ENCODE data around the gene FLNB.

FLNB gene

GRCh38 chr3:58077596-58078285 lies 69.5 kb downstream of the FLNB start:
- DNase-seq (ENCODE audit: low read depth), result no peak

GRCh38 chr3:58078610-58079009 lies 70.4 kb downstream of the FLNB start:
- no peak for DNase-seq (ENCODE audit: low read depth)

GRCh38 chr3:58079773-58080172 lies 71.6 kb downstream of the FLNB start:
- DNase-seq (ENCODE audit: low read depth), result no peak

- DNase-seq (ENCODE audit: low read depth), result no peak
Observed at GRCh38 chr3:58082047-58082446, 73.8 kb downstream of the FLNB start.

- no peak for DNase-seq (ENCODE audit: low read depth)
Observed at GRCh38 chr3:58084166-58084565, 75.9 kb downstream of the FLNB start.

- no peak for DNase-seq (ENCODE audit: low read depth)
Observed at GRCh38 chr3:58084788-58085543, 76.7 kb downstream of the FLNB start.

- DNase-seq (ENCODE audit: low read depth), result no peak
Observed at GRCh38 chr3:58085616-58086015, 77.4 kb downstream of the FLNB start.

- DNase-seq (ENCODE audit: low read depth), result no peak
Observed at GRCh38 chr3:58088501-58088900, 80.3 kb downstream of the FLNB start.

- DNase-seq (ENCODE audit: low read depth), result no peak
Observed at GRCh38 chr3:58090351-58090750, 82.1 kb downstream of the FLNB start.

GRCh38 chr3:58092521-58092920 lies 84.3 kb downstream of the FLNB start:
- no peak for DNase-seq (ENCODE audit: low read depth)

GRCh38 chr3:58093574-58094195 lies 85.5 kb downstream of the FLNB start:
- DNase-seq (ENCODE audit: low read depth), result peak; percentile 93

GRCh38 chr3:58094657-58095056 lies 86.4 kb downstream of the FLNB start:
- DNase-seq (ENCODE audit: low read depth), result no peak

GRCh38 chr3:58095603-58096138 lies 87.4 kb downstream of the FLNB start:
- no peak for DNase-seq (ENCODE audit: low read depth)

GRCh38 chr3:58098531-58098930 lies 90.3 kb downstream of the FLNB start:
- DNase-seq (ENCODE audit: low read depth), result no peak

GRCh38 chr3:58099865-58100264 lies 91.6 kb downstream of the FLNB start:
- DNase-seq (ENCODE audit: low read depth), result no peak

- DNase-seq (ENCODE audit: low read depth), result no peak
Observed at GRCh38 chr3:58101499-58102389, 93.5 kb downstream of the FLNB start.

- no peak for DNase-seq (ENCODE audit: low read depth)
Observed at GRCh38 chr3:58102390-58102750, 94.1 kb downstream of the FLNB start.

- no peak for DNase-seq (ENCODE audit: low read depth)
Observed at GRCh38 chr3:58102976-58103451, 94.8 kb downstream of the FLNB start.

GRCh38 chr3:58104151-58104550 lies 95.9 kb downstream of the FLNB start:
- DNase-seq (ENCODE audit: low read depth), result no peak

- no peak for DNase-seq (ENCODE audit: low read depth)
Observed at GRCh38 chr3:58104712-58105111, 96.5 kb downstream of the FLNB start.

- no peak for DNase-seq (ENCODE audit: low read depth)
Observed at GRCh38 chr3:58105196-58105595, 97.0 kb downstream of the FLNB start.

- no peak for DNase-seq (ENCODE audit: low read depth)
Observed at GRCh38 chr3:58106061-58106460, 97.8 kb downstream of the FLNB start.
